Measurements from ENCODE around the gene RFT1.

The RFT1 gene

DNA sequence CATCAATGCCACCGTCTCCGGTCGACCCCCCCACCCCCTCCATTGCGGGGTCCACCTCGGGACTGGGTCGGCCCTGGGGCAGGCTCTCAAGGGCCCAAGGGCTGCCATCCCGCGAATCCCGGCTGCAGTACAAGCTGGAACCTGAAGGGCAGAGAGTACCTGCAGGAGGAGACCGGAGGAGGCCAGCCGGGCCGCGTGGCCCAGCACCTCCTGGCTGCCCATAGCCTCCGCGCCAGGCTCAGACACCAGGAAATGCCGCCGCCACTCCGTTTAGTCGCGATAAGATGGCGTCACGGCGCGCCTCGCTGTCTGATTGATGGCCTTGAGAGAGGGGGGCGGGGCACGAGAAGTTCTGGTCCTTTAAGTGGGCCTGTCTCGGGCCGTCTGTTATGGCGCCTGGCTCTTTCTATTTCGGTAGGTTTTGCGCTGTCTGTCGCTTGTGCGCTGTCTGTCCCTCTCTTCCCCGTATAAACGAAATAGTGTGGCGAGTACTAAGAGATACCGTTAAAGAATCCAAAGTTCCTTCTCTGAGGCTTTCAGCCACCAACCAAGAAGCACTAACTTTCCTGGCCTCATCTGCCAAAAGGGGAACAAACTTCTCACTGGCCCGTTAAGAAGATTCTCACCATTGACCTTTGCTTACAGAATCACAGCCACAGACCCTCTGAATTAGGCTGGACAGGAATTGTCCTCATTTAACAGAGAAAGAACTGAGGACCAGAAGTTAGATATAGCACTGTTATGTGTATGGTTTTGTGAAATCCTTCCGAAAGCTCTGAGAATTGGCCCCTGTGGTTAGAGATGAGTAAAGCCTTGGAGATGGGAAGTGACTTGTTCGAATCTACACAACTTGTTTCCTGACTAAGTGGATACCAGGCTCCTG is at the start of gene RFT1 (continued):
- TF ChIP-seq, protein P1, sequence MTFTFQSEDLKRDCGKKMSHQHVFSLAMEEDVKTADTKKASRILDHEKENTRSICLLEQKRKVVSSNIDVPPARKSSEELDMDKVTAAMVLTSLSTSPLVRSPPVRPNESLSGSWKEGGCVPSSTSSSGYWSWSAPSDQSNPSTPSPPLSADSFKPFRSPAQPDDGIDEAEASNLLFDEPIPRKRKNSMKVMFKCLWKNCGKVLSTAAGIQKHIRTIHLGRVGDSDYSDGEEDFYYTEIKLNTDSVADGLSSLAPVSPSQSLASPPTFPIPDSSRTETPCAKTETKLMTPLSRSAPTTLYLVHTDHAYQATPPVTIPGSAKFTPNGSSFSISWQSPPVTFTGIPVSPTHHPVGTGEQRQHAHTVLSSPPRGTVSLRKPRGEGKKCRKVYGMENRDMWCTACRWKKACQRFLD (tag by site-specific recombination; IDR thresholded peaks at IDR 0.05) = no peak
- TF ChIP-seq SP2 (tag by site-specific recombination; IDR thresholded peaks at IDR 0.05) = peak; percentile 69

DNA sequence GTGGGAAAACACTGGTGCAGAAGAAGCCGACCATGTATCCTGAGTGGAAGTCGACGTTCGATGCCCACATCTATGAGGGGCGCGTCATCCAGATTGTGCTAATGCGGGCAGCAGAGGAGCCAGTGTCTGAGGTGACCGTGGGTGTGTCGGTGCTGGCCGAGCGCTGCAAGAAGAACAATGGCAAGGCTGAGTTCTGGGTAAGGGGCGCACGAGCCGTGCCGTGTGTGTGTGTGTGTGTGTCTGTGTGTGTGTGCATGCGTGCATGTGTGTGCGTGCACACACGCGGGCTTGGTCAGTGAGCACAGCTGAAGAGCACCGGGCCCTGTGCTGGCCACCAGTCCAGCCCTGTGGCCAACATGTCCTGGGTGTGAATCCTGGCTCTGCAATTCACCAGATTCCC is 49.3 kb upstream of the RFT1 start:
- Histone ChIP-seq H3K4me1 (ENCODE audit: control insufficient read depth, insufficient read depth, low read length) (no peaks in the 10 kb centered on the region), H3K4me3 (ENCODE audit: low read depth, low read length) (no peak overlapping the region), H3K9me3 (ENCODE audit: control insufficient read depth, insufficient read depth, low read depth, low read length) (no peaks in the 10 kb centered on the region), H3K27ac (ENCODE audit: extremely low read depth, low read depth, low read length) (no peak overlapping the region), H3K36me3 (ENCODE audit: control insufficient read depth in 2 of 2, insufficient read depth in 1 of 2, low read length in 2 of 2) (peaks cover 0 to 52% of the 10 kb centered on the region in 2 experiments; a peak in 1 of 3 replicates)
- ChIA-PET POLR2A (no interaction called here), CTCF (interaction anchor here (0.6 kb wide), 1 partner anchor 17 kb away, joined by 3 read pairs; no protein-coding TSS in a partner anchor)
- TF ChIP-seq, protein P2, sequence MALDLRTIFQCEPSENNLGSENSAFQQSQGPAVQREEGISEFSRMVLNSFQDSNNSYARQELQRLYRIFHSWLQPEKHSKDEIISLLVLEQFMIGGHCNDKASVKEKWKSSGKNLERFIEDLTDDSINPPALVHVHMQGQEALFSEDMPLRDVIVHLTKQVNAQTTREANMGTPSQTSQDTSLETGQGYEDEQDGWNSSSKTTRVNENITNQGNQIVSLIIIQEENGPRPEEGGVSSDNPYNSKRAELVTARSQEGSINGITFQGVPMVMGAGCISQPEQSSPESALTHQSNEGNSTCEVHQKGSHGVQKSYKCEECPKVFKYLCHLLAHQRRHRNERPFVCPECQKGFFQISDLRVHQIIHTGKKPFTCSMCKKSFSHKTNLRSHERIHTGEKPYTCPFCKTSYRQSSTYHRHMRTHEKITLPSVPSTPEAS (tag by site-specific recombination; IDR thresholded peaks at IDR 0.05) = peak; percentile 87
- TF ChIP-seq GLIS1 (tag by site-specific recombination; IDR thresholded peaks at IDR 0.05) = no peak

DNA sequence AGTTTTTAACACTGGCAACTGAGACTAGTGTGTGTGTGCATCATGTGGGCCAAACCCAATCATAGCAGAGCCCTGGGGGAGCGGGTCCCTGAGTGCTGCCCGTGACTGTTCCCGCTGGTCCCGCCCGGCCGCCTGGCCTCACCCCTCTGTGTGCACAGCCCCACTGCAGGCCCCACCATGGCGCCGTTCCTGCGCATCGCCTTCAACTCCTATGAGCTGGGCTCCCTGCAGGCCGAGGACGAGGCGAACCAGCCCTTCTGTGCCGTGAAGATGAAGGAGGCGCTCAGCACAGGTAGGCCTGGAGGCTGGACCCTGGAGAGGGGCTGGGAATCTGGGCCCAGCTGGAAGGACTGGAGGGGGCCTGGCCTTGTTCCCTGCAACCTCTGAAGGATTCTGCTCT is 48.0 kb upstream of the RFT1 start:
- H3K9me3 ChIP-seq (ENCODE audit: control insufficient read depth, insufficient read depth, low read depth, low read length) = no peaks in the 10 kb centered on the region
- TF ChIP-seq ZNF624 (tag by site-specific recombination; IDR thresholded peaks at IDR 0.05) (no peak), ZNF19 (tag by site-specific recombination; IDR thresholded peaks at IDR 0.05; ENCODE audit: low read depth) (no peak), ZNF121 (tag by site-specific recombination; IDR thresholded peaks at IDR 0.05) (no peak), ZNF37A (tag by site-specific recombination; IDR thresholded peaks at IDR 0.05) (no peak), ZBTB21 (tag by site-specific recombination; IDR thresholded peaks at IDR 0.05) (no peak), PRDM1 (tag by site-specific recombination; IDR thresholded peaks at IDR 0.05) (no peak), ZNF23 (tag by site-specific recombination; IDR thresholded peaks at IDR 0.05; ENCODE audit: borderline replicate concordance) (no peak), ZNF266 (tag by site-specific recombination; IDR thresholded peaks at IDR 0.05; ENCODE audit: low read depth) (no peak), ZNF112 (tag by site-specific recombination; IDR thresholded peaks at IDR 0.05) (no peak), ZNF2 (tag by site-specific recombination; IDR thresholded peaks at IDR 0.05) (no peak), ZNF560 (tag by site-specific recombination; IDR thresholded peaks at IDR 0.05; ENCODE audit: borderline replicate concordance) (no peak), ZSCAN23 (tag by site-specific recombination; IDR thresholded peaks at IDR 0.05) (no peak)
- TF ChIP-seq, protein P3, sequence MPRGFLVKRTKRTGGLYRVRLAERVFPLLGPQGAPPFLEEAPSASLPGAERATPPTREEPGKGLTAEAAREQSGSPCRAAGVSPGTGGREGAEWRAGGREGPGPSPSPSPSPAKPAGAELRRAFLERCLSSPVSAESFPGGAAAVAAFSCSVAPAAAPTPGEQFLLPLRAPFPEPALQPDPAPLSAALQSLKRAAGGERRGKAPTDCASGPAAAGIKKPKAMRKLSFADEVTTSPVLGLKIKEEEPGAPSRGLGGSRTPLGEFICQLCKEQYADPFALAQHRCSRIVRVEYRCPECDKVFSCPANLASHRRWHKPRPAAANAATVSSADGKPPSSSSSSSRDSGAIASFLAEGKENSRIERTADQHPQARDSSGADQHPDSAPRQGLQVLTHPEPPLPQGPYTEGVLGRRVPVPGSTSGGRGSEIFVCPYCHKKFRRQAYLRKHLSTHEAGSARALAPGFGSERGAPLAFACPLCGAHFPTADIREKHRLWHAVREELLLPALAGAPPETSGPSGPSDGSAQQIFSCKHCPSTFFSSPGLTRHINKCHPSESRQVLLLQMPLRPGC (tag by site-specific recombination; IDR thresholded peaks at IDR 0.05) = no peak
- ChIA-PET POLR2A (no interaction called here), CTCF (no interaction called here)
- H3K4me1 ChIP-seq (ENCODE audit: control insufficient read depth, insufficient read depth, low read length) = no peaks in the 10 kb centered on the region
- peaks cover 0 to 50% of the 10 kb centered on the region in 2 experiments; a peak in 1 of 3 replicates for H3K36me3 ChIP-seq (ENCODE audit: control insufficient read depth in 2 of 2, insufficient read depth in 1 of 2, low read length in 2 of 2)
- H3K4me3 ChIP-seq (ENCODE audit: low read depth, low read length) = no peak overlapping the region
- no peak overlapping the region for H3K27ac ChIP-seq (ENCODE audit: extremely low read depth, low read depth, low read length)
